ENCODE data around the gene PCNT. TPM values are rescaled to one million over a fixed set of nuclear protein-coding genes. Genes with fewer than 3 reads are reported as not detected.
A peak's percentile ranks its signal among the peaks of the same experiment; 100 is the strongest.

PCNT gene
- total RNA-seq, 1 experiment from 2014 or later: 39.6 TPM

GRCh38 chr21:46361176-46361575, 37.2 kb downstream of the PCNT start:
- no peak overlapping the region for H2BK120ac ChIP-seq (ENCODE audit: low read depth, low read length, poor library complexity, severe bottlenecking)
- H3K27me3 Mint-ChIP-seq (ENCODE audit: low read depth): no peaks in the 10 kb centered on the region
- no CpG with 5 or more reads among the region's 10 CpGs for WGBS (ENCODE audit: extremely low coverage, insufficient read length, low lambda C conversion rate)
- H3K4me1 ChIP-seq (ENCODE audit: insufficient read depth, low read length): no peaks in the 10 kb centered on the region
- no peaks in the 10 kb centered on the region for H3K79me1 ChIP-seq (ENCODE audit: insufficient read depth, low read depth, low read length, poor library complexity, severe bottlenecking)
- peaks cover 0 to 7% of the 10 kb centered on the region in 2 experiments; a peak in 1 of 5 replicates for H3K9me3 Mint-ChIP-seq
- no peak overlapping the region for H2AFZ ChIP-seq (ENCODE audit: low read length)
- no peak overlapping the region for H3K4me2 ChIP-seq (ENCODE audit: insufficient read depth, insufficient read length, low read length)
- H3K14ac ChIP-seq (ENCODE audit: insufficient read depth, low read length): no peak overlapping the region
- no peaks in the 10 kb centered on the region for H3K79me2 ChIP-seq (ENCODE audit: insufficient read depth, low read length)
- no peak overlapping the region for H3K9ac ChIP-seq (ENCODE audit: extremely low read depth, insufficient read length, low read length)
- H3K27ac Mint-ChIP-seq: peak overlapping the region in 1 of 3 experiments; percentile 72; a peak in 2 of 7 replicates
- no peaks in the 10 kb centered on the region for H4K20me1 ChIP-seq (ENCODE audit: control insufficient read depth, insufficient read depth, insufficient read length)
- no peak overlapping the region for H3K4me3 Mint-ChIP-seq
- no peak overlapping the region for H4K8ac ChIP-seq (replicated peaks; ENCODE audit: insufficient read length, low read depth, low read length)
- no peak overlapping the region for H2BK15ac ChIP-seq (ENCODE audit: low read depth, low read length)
- H2BK20ac ChIP-seq (ENCODE audit: low read depth, low read length, poor library complexity, severe bottlenecking): no peak overlapping the region
- H3K27ac ChIP-seq (ENCODE audit: insufficient read length, low read depth, low read length): no peak overlapping the region
- no peak overlapping the region for H3K4ac ChIP-seq (ENCODE audit: low read depth, low read length)
- no peaks in the 10 kb centered on the region for H3K9me3 ChIP-seq (ENCODE audit: control insufficient read depth, low read depth, low read length)
- peaks cover 44 to 82% (median 76%) of the 10 kb centered on the region in 3 experiments for H3K36me3 Mint-ChIP-seq (ENCODE audit: insufficient read depth in 1 of 3, low read depth in 3 of 3)
- no peak overlapping the region for H3K23ac ChIP-seq (ENCODE audit: insufficient read length, low read depth, low read length)
- no peaks in the 10 kb centered on the region for H3K4me1 Mint-ChIP-seq
- no peak overlapping the region for H3K56ac ChIP-seq (ENCODE audit: insufficient read length, low read depth, low read length)
- TF ChIP-seq, protein P1, sequence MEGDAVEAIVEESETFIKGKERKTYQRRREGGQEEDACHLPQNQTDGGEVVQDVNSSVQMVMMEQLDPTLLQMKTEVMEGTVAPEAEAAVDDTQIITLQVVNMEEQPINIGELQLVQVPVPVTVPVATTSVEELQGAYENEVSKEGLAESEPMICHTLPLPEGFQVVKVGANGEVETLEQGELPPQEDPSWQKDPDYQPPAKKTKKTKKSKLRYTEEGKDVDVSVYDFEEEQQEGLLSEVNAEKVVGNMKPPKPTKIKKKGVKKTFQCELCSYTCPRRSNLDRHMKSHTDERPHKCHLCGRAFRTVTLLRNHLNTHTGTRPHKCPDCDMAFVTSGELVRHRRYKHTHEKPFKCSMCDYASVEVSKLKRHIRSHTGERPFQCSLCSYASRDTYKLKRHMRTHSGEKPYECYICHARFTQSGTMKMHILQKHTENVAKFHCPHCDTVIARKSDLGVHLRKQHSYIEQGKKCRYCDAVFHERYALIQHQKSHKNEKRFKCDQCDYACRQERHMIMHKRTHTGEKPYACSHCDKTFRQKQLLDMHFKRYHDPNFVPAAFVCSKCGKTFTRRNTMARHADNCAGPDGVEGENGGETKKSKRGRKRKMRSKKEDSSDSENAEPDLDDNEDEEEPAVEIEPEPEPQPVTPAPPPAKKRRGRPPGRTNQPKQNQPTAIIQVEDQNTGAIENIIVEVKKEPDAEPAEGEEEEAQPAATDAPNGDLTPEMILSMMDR (conservative IDR thresholded peaks at IDR 0.05): no peak
- H2BK12ac ChIP-seq (ENCODE audit: insufficient read length, low read depth, low read length): no peak overlapping the region
- no peak overlapping the region for H3T11ph ChIP-seq (ENCODE audit: low read length)
- H2BK5ac ChIP-seq (ENCODE audit: insufficient read length, low read length): no peak overlapping the region
- DNase-seq: no peak
- no peak overlapping the region for H4K5ac ChIP-seq (ENCODE audit: insufficient read length, low read depth, low read length)
- no peak overlapping the region for H2AK5ac ChIP-seq (ENCODE audit: insufficient read length, low read length)
- no peaks in the 10 kb centered on the region for H3K27me3 ChIP-seq (ENCODE audit: insufficient read depth, low read length)
- no peak overlapping the region for H4K91ac ChIP-seq (ENCODE audit: insufficient read length, low read depth, low read length)
- H3K23me2 ChIP-seq (ENCODE audit: insufficient read length, low read depth, low read length, poor library complexity, severe bottlenecking): no peaks in the 10 kb centered on the region
- H3K18ac ChIP-seq (ENCODE audit: insufficient read length, low read depth, low read length): no peak overlapping the region

Data from H9 (cell line).